Small intestine (tissue), 7 donors: ENCODE measurements around the gene CDK14. TPM values are rescaled to one million over a fixed set of nuclear protein-coding genes. Genes with fewer than 3 reads are reported as not detected.
"Not testable (repeated sequence)": the region's sequence is repeated elsewhere in the genome, so short reads cannot be mapped to it uniquely, and the experiment has no call there.

Experiments used
- DNase-seq, 2 donors: peaks; one replicate each; pipeline versions ENCODE4 v3.0.0 to v3.0.0-alpha.2; 2013
- FAIRE-seq: peaks from 2 replicates; lab custom pipeline; 2012; peaks lifted over from hg19 to GRCh38; lab: Jason Lieb, UNC
- H3K27ac ChIP-seq, 3 donors: one replicate each; pipeline ENCODE4 v1.5.1; 2013; ENCODE audit warnings: low read length in 2 of 3, mild to moderate bottlenecking in 2 of 3, control low read depth in 1 of 3, inconsistent platforms in 1 of 3, low read depth in 1 of 3, moderate library complexity in 1 of 3
- H3K27me3 ChIP-seq, 3 donors: one replicate each; pipeline ENCODE4 v1.6.1; 2013; ENCODE audit warnings: low read length in 3 of 3, inconsistent platforms in 1 of 3; ENCODE audit not compliant: control insufficient read depth in 3 of 3, insufficient read depth in 3 of 3
- H3K36me3 ChIP-seq, 3 donors: one replicate each; pipeline ENCODE4 v1.6.1; 2013; ENCODE audit warnings: low read length in 3 of 3, inconsistent platforms in 1 of 3, low read depth in 1 of 3, mild to moderate bottlenecking in 1 of 3, moderate library complexity in 1 of 3; ENCODE audit not compliant: control insufficient read depth in 3 of 3, insufficient read depth in 2 of 3
- H3K4me1 ChIP-seq, 3 donors: one replicate each; pipeline ENCODE4 v1.6.1; 2013; ENCODE audit warnings: low read length in 2 of 3, inconsistent platforms in 1 of 3, low read depth in 1 of 3, mild to moderate bottlenecking in 1 of 3, moderate library complexity in 1 of 3; ENCODE audit not compliant: control insufficient read depth in 3 of 3, insufficient read depth in 2 of 3
- H3K4me3 ChIP-seq, 3 donors: one replicate each; pipeline ENCODE4 v1.5.1; 2013; ENCODE audit warnings: low read length in 3 of 3, control low read depth in 1 of 3, inconsistent platforms in 1 of 3, low read depth in 1 of 3, mild to moderate bottlenecking in 1 of 3, moderate library complexity in 1 of 3
- H3K9me3 ChIP-seq, 2 donors: one replicate each; pipeline ENCODE4 v1.6.1; 2013; ENCODE audit warnings: low read depth in 1 of 2, low read length in 1 of 2; ENCODE audit not compliant: control insufficient read depth in 2 of 2, insufficient read depth in 1 of 2
- WGBS, 3 donors: extraction: QIAGEN DNeasy Blood & Tissue Kit; methylation state at CpG; one replicate each; pipeline ENCODE4 v1.1.7; 2013; 5-methylcytosine and 5-hydroxymethylcytosine counted together
- polyA plus RNA-seq, 4 donors: library from polyadenylated mRNA; stranded (reverse) in 3 of 4; unstranded in 1 of 4; fragments of 200-250 nt in 3 of 4; fragments of 120-200 nt in 1 of 4; gene quantifications; one replicate each; pipeline versions ENCODE4 v1.2.1 to v1.2.3, GENCODE V29; 2013
- donor health status: healthy with polysubstance abuse.
- donor health status: control.
- donor health status: control.
- donor health status: Bipolar disorder and iron deficiency.
- donor health status: healthy.

CDK14 gene
- polyA plus RNA-seq, 4 donors, result 1.1 to 6.3 (median 2.0) TPM; not detected in 1

- Histone ChIP-seq H3K4me1 (peaks cover 0 to 2% (median 0%) of the 10 kb centered on the region in 3 donors), H3K9me3 (no peaks in the 10 kb centered on the region), H3K27me3 (no peaks in the 10 kb centered on the region), H3K36me3 (no peaks in the 10 kb centered on the region), H3K27ac (no peak overlapping the region), H3K4me3 (no peak overlapping the region)
- no peak for FAIRE-seq
- DNase-seq, result no peak
- WGBS, 3 donors, result 80 to 86% (median 82%) methylated on average over 3 of the region's 3 CpGs
Measured at GRCh38 chr7:90755041-90755440, 158.9 kb downstream of the CDK14 start.

GRCh38 chr7:90756366-90756765, 160.2 kb downstream of the CDK14 start:
- Histone ChIP-seq H3K27ac (no peak overlapping the region), H3K36me3 (no peaks in the 10 kb centered on the region), H3K4me1 (peaks cover 0 to 2% (median 0%) of the 10 kb centered on the region in 3 donors), H3K27me3 (no peaks in the 10 kb centered on the region), H3K4me3 (no peak overlapping the region), H3K9me3 (no peaks in the 10 kb centered on the region)
- WGBS, 3 donors, result 88 to 94% (median 93%) methylated on average over 1 of the region's 1 CpG
- FAIRE-seq (no peak), DNase-seq (no peak)

GRCh38 chr7:90757565-90757950, 161.4 kb downstream of the CDK14 start:
- 76 to 92% (median 77%) methylated on average over 9 of the region's 9 CpGs for WGBS, 3 donors
- H3K9me3 ChIP-seq, result not testable (repeated sequence)

GRCh38 chr7:90758933-90759562, 162.9 kb downstream of the CDK14 start:
- WGBS, 3 donors, result 86 to 87% (median 87%) methylated on average over 6 of the region's 6 CpGs
- H3K9me3 ChIP-seq, result no peaks in the 10 kb centered on the region
- H3K4me3 ChIP-seq, result no peak overlapping the region
- FAIRE-seq (no peak), DNase-seq (no peak)
- H3K4me1 ChIP-seq, result peaks cover 0 to 2% (median 0%) of the 10 kb centered on the region in 3 donors
- H3K27ac ChIP-seq, result no peak overlapping the region
- no peaks in the 10 kb centered on the region for H3K36me3 ChIP-seq
- no peaks in the 10 kb centered on the region for H3K27me3 ChIP-seq

More at GRCh38 chr7:90757565-90757950, 161.4 kb downstream of the CDK14 start:
- H3K27me3 ChIP-seq, H3K4me3 ChIP-seq, DNase-seq, H3K27ac ChIP-seq, FAIRE-seq, H3K36me3 ChIP-seq, H3K4me1 ChIP-seq: not testable (repeated sequence)

GRCh38 chr7:90759710-90760109, 163.6 kb downstream of the CDK14 start:
- Histone ChIP-seq H3K36me3 (no peaks in the 10 kb centered on the region), H3K4me1 (peaks cover 0 to 2% (median 1%) of the 10 kb centered on the region in 3 donors), H3K9me3 (no peaks in the 10 kb centered on the region), H3K4me3 (no peak overlapping the region), H3K27ac (no peak overlapping the region), H3K27me3 (no peaks in the 10 kb centered on the region)
- DNase-seq (peak in 1 of 2 donors; percentile 10), FAIRE-seq (no peak)

- no peaks in the 10 kb centered on the region for H3K27me3 ChIP-seq
Measured at GRCh38 chr7:90760892-90761291, 164.8 kb downstream of the CDK14 start.

GRCh38 chr7:90761584-90761983, 165.5 kb downstream of the CDK14 start:
- Histone ChIP-seq H3K4me3 (no peak overlapping the region), H3K27ac (no peak overlapping the region), H3K9me3 (no peaks in the 10 kb centered on the region), H3K4me1 (peaks cover 0 to 10% (median 2%) of the 10 kb centered on the region in 3 donors), H3K36me3 (no peaks in the 10 kb centered on the region), H3K27me3 (no peaks in the 10 kb centered on the region)
- no peak for DNase-seq
- WGBS, 3 donors, result 89 to 98% (median 97%) methylated on average over 1 of the region's 1 CpG
- no peak for FAIRE-seq

More at GRCh38 chr7:90760892-90761291, 164.8 kb downstream of the CDK14 start:
- FAIRE-seq (no peak), DNase-seq (no peak)
- Histone ChIP-seq H3K27ac (no peak overlapping the region), H3K36me3 (no peaks in the 10 kb centered on the region), H3K9me3 (no peaks in the 10 kb centered on the region), H3K4me3 (no peak overlapping the region), H3K4me1 (peaks cover 0 to 7% (median 2%) of the 10 kb centered on the region in 3 donors)
- WGBS, 3 donors, result 52 to 66% (median 55%) methylated on average over 3 of the region's 3 CpGs

GRCh38 chr7:90763108-90763507, 167.0 kb downstream of the CDK14 start:
- no peak for FAIRE-seq
- WGBS, 3 donors, result 26 to 75% (median 46%) methylated on average over 6 of the region's 6 CpGs
- H3K27me3 ChIP-seq, result no peaks in the 10 kb centered on the region
- no peak overlapping the region for H3K27ac ChIP-seq
- no peak overlapping the region for H3K4me3 ChIP-seq
- peaks cover 0 to 23% (median 2%) of the 10 kb centered on the region in 3 donors for H3K4me1 ChIP-seq
- peak in 1 of 2 donors; percentile 9 for DNase-seq
- H3K9me3 ChIP-seq, result no peaks in the 10 kb centered on the region
- no peaks in the 10 kb centered on the region for H3K36me3 ChIP-seq
